HG02943 (cell line): ENCODE results near the gene WDR48.

Experiments
- ATAC-seq: cut with Tn5 transposase; IDR thresholded peaks from one replicate; pipeline ENCODE4 v1.9.1; 2021; ENCODE audit warnings: mild to moderate bottlenecking, low read depth, moderate library complexity; ENCODE audit not compliant: unreplicated experiment

The WDR48 gene

DNA sequence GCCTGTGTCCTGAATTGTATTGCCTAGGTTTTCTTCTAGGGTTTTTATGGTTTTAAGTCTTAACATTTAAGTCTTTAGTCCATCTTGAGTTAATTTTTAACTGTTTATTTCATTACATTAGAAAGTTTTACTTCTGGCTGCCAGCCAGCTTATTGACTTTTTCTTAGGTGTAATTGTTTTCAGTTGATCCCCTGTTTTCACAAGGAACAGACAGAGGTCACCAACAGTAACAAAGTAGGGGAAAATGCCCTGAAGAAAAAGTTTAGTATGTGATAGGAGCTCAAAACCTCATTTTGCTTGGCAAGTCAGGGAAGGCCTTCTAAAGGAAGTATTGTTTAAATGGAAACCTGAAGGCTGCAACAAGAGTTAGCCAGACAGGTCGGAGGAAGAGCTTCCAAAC is 10.4 kb downstream of the WDR48 start:
- no peak for ATAC-seq

DNA sequence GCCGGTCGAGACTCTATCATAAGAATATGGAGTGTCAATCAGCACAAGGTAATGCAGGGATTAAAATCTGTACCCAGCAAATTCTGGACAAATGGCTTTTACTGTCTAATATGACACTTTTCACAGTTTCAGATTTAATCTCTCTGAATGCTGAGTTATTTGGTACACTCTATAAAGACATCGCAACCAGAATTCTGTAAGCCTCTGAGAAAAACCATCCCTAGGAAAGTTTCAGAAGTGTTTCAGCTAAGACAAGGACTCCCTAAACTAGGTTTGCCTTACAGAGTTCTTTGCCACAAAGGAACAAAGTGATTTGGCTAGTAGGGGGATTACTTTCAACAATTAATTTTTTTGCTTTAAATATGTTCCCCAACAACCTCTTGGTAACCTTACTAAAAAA is 11.3 kb downstream of the WDR48 start:
- ATAC-seq = no peak

DNA sequence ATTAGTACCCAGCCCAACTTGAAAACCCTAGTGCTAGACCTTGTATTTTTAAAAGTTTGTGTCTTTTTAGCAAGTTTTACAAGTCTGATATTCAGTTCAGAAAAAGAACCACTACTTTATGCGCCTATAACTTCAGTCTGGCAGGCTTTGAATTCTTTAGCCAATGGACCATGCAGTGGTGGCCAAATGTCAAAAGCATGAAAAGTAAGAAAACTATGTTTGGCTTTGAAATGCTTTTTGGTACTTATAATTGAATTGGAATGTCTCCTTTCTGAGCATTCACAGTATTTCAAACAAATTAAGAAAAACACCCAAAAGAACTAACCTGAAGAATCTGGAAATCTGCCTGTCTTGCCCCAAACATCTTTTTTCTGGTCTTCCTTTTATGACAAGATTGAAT is 12.8 kb downstream of the WDR48 start:
- no peak for ATAC-seq

DNA sequence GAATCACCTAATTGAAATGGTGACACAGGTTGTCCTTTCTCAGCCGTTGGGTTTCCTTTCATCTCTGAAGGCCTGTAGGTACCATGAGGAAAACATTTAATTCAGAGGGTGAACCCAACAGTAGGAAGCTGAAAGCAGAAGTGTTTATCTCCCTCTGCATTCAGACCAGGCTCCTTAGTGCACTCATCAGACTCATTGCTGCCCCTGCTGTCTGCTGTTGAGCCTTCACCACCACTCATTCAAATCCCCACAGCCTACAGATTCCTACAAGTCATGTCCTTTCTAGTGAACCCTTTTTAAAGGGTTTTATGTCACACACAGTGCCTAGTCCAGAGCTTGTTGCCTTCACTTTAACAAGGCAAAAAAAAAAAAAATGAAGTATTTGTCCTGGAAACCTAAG is 13.4 kb downstream of the WDR48 start:
- ATAC-seq = peak; percentile 96

DNA sequence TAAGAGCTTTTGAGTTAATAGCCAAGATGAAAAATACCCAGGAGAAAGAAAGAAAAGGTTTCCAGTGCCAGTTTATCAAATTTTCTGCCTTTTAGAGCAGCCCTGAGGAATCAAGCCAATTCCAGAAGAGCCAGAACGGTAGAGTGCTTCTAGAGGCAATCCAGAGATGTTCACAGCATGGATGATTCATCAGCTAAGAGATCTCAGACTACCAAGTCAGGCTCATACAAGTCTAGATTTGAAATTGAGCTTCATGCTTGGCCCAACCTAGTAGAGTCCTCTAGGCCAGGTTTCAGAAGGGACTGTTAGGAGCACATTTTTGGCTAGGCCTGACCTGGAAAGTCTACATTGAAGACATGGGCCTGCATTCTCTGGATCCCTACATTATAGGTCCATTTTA is 15.5 kb downstream of the WDR48 start:
- no peak for ATAC-seq

DNA sequence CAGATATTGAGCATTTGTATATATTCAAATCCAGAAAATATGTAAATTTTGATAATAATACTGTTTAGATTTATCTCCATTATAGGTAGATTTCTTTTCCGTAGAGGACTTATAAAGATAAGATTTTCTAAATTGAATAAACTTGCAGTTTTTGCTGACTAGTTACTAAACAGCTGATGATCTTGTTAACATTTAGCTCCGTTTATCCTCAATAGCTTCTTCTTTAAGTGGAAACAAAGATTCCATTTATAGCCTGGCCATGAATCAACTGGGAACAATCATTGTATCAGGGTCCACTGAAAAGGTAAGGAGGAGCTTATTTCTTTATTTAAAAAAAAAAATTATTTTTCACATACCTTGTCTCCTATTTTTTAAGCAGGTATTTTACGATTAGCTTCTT is 16.7 kb downstream of the WDR48 start:
- ATAC-seq = no peak

DNA sequence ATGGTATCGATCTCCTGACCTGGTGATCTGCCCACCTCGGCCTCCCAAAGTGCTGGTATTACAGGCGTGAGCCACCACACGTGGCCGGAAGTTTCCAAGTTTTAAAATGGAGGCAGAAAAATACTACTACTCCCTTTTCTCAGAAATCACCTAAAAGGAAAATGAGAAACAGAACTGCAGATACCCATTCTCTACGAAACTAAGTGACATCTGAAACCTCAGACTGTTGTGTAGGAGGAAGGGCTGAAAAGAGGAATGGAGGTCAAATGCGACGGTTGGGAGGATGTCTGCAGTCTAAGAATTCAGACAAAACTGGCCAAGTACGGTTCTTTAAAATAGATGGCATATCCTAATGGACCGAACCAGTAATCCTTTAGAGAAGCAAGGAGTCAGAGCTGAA is 24.1 kb downstream of the WDR48 start:
- ATAC-seq = no peak

DNA sequence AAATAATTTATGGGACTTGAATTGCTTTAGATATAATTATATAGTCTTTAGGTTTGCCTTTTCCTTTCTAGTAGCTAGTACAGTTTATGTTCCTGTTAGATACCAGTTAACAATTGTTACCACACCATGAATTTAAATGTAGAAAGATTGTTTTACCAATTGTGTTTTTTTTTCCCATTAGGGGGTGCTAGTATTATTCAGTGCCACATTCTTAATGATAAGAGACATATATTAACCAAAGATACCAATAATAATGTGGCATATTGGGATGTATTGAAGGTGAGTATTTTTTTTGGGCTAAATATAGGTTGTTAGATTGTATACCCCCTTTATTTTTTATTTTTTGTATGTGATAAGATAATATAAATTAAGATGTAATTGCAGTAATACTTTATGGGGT is 27.7 kb downstream of the WDR48 start:
- ATAC-seq = no peak

DNA sequence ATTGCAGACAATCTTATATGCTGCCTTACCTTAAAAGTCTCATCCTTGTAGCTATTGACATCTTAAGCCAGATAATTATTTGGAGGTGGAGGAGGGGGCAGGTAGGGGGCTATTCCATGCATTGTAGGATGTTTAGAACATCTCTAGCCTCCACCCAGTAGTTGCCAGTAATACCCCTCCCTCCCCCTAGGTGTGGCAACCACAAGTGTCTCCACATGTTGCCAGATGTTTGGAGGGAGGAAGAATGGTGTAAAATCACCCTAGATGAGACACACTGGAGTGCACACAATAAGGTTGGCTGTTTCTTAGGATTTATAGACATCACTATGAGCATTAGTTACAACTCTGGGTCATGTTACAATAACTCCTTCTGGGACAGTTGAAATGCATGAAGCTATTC is 28.2 kb downstream of the WDR48 start:
- ATAC-seq = no peak

DNA sequence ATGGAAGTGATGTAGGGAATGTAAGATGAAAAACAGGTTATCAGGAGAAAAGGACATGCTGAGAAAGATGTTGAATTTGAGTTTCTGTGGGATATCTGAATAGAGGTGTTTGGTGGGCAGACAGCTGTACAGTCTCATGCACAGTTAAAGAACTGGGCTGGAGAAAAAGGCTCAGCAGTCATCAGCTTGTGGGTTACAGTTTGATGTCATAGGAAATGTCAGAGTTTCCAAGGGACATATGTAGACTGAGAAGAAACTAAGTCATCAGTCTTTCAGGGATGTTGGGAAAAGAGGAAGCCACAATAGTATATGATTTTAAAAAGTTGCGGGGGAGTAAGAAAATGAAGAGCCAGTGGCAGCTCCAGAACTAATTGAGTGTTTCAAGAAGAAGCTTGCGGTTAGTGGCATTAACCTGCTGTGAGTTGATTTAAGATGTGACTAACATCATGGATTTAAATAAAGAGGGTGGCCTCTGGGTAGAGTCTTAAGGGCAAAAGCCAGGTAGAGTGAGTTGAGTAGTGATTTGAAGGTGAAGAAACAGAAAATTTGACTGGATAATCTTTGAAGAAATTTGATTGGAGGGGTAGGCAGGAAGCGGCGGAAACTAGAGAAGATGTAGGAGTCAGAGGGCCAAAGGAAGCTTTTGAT is 31.0 kb downstream of the WDR48 start:
- no peak for ATAC-seq

DNA sequence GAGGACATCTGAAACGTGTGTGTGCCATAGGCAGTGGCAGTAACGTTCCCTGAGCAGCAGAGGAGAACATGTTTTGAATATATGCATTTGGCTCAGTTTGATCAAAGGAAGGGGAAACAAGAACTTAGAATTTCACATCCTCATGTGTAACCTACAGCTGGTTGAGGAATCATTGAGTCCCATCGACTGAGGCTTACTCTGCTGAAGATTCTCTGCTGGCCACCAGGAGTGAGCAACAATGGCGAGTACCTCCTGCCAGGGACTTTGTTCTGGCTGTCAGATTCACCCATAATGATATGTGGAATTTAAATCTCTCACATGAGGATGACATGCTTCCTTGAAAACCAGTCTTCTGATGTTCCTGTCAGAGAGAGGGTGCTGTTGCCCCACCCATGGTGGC is 34.3 kb downstream of the WDR48 start:
- no peak for ATAC-seq

DNA sequence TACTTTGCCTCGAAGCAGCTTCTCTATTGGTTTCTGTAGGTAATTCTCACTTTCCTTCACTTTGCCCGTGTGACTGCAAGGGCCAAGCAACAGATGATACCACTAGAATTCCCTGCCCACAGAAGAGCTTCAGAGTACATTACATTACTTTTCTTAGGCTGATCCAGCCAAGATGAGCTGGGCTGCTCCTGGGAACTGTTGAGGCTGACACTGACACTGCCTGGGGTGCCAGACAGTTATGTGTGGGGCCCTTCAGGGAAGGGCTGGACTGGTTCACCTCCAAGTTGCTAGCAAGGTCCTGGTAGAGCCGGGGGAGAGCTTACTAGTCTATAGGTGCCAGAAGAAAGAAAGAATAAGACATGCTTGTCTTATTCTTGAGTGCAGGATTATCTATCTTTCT is 36.6 kb downstream of the WDR48 start:
- no peak for ATAC-seq

DNA sequence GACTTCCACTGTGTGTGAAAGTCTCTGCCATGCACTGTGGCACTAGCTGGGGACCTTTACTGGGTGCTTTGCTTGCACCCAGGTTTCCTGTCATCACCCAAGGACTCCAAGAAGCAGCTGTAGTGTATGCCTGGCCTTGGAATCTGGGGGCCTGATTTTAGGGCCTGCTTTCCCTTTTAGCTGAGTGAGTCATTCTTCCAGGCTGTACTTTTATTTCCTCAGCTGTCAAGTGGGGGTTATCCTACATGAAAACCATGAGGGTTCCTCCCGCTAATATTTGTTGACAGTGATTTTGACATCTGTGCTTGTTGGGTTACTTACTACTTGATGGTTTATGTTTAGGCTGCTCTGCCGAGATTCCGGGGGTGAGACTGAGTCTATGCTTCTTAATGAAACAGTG is 37.1 kb downstream of the WDR48 start:
- ATAC-seq = no peak

DNA sequence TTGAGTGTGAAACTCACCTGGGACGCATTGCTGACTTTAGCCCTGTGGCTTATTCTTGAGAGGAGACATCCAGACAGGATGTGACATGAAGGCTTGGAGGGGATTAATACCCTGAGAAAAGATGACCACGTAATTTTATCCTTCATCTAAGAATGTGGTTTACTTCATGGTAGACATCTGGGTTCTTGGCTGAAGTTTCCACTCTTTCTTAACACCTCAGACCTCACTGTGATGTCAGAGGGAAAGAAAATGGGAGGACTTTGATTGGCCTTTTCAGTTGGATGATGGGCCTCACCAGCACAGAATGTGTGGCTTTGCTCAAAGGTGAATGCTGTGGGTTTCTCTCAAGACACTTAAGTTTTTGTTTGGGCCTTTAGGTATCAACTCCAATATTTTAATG is 39.1 kb downstream of the WDR48 start:
- ATAC-seq = no peak

DNA sequence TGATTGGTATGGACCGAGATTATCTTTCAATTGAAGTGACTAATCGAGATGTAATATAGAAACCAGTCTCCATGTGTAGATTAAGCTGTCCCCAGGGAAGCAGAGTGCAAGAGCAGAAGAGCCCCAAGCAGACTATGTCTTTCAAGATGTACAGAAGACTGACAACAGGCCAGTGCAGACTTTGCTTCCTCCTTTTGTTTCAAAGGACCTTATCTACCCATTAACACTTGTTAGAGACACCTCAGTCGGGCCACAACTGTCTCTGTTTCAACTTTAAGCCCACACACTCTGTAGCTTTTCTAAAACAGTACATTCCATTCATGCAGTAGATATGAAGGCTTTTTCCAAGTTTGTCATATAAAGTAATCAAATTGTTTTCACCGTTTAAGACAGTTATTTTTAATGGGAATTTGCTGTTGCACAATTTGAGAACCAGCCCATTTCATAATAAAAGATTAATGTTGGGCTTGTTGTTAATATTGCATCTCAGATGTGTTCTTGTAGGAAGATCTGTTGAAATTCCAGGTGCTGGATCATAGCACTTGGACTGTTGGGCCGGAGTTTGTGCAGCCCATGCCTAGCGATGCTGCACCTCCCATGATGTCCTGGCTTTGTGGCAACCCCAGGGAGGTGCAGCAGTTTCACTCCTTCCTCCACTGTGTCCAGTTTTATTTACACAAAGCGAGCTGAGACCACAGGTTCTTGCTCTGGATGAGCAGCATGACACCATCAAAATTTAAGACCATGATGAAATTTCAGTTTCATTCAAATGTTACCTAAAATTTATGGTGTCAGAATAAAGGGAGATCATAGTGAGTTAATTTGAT is 43.2 kb downstream of the WDR48 start:
- ATAC-seq = no peak

DNA sequence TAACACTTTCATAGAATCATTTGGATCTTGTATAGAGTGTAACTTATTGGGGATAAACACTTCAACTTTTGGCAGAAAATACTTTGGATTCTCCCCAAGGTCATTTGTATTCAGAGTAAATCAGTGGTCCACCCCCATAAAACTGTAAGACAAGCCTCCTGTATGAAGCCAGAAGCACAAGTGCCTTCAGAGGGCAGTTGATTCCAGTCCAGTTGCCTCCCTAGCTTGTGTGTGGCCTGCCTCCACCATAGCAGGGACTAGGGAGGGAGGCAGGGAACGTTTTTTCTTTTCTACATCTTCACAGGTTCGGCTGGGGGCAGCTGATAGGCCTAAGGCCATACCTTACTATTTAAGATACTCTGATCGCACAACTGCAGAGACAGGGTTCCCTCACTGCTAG is 44.0 kb downstream of the WDR48 start:
- ATAC-seq = no peak

DNA sequence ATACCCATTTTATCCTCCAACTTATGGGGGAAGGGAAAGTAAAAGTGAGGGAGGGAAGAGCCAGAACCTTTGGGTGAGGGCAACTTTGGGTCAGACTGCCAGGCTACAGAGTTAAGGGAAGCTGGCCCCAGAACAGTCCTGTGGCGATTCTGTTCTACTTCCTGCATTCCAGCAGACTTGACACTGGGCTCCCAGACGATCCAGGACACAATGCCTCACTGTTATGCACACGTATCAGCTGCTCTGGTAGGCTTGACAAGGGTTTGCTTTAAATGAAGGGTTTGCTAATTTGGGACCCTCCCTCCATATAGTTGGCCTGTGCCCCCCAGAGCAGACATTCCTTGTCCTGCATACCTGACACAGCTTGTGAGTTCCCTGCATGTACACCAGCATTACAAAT is 45.0 kb downstream of the WDR48 start:
- no peak for ATAC-seq

DNA sequence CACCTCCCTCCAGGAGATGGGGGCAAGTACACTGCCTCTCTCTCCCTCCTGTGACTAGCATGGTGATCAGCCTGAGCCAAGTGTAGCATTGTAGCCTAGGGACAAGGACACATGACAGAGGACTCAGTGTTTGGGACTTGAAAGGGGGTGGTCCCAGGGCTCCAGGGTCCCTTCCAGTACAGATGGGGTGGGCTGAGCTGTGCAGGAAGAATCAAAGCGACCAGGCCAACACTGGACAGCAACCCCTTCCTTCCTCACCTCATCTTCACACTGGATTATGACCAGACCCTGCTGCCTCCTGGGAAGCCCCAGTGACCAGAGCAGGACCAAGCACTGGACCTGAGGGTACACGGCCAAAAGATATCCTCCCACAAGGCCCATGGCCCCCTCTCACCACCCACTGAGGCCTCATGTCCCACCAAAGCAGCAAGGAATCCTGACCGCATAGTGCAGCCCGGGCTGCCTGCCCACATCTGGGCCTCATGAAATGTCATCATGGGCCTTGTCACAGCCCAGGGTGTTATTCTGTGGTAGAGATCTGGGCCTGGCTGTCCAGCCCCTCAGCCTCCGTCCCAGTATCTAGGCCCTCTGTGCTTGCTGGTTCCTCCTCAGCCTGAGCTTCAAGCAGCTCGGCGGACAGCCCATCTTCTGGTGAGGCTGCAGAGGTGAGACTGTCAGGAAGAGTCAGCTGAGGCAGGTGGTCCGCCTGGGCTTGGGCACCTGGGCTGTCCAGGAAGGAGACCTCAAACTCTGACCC is 46.1 kb downstream of the WDR48 start:
- no peak for ATAC-seq

DNA sequence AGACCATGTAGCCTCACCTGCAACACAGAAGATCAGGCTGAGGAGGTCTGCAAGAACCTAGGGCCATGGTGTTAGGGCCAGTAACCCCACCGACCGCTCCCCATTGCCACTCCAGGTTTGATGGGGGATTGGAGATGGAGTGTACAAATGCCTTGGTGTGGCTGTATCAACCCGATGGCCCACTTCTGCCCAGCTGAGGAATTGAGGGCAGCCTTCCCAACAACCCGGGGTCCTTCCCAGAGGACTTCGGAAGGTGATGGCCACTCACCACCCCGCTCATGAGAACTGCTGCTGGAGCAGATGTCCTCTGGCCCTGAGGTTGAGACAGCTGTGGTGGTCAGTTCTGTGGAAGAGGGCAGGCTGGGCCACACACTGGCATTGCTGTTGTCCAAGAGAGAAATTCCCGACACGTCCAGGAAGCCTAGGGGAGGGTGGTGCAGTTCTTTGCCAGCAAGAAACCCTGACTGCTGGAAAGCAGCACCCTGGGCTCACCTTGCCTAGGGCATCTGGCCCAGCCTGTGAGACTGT is 46.7 kb downstream of the WDR48 start:
- no peak for ATAC-seq

DNA sequence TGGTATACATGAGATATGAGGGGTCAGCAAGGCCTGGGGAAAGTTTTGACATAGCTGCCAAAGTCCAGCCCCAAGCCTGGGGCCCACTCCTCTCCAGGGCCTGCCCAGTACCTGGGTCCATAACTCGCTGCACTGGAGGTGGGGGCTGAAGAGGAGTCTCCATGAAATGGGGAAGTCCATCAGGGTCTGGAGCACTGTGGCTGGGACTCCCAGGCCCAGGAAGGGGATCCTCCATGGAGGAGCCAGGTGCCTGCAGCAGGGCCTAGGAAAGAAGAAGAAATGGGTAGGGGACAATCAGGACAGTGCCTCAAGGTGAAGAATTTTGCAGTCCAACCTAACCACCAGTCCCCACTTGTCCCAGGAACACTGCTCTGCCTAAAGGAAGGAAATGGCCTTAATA is 47.4 kb downstream of the WDR48 start:
- ATAC-seq = no peak

DNA sequence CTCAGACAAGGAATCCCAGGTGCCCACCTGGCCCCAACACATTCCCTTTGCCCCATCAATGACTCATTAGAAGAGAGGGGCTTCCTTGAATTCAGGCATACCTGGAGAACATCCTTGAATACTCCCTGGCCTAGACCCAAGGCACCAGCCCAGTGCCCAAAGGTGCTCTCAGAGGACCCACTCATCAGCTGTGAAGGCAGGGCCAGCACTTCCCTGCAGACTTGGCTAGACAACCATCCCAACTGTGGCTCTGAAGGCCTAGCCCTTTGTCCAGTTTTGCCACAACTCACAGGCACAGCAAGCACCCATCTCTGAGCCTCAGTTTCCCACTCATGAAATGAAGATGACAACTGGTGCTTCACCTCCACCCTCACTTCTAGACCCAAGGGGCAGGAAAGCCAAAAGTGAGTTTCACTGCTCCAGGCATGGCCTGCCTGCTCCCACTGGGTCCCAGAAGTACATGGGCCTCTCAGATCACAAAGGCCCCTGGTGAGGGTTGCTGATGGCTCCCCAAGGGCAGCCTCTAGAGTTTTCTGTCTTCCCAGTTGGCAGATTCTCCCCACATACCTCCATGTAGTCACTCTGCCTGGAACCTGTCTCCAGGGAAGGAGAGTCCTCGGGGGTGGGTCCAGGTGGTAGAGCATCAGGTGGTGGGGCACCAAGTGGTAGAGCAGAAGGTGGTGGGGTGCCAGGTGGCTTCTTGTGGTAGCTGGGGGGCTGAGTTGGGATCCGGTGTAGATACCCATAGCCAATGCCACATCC is 48.1 kb downstream of the WDR48 start:
- ATAC-seq = no peak
